ENCODE data around the gene LIMS2.

- no peak for TF ChIP-seq GATA2 (IDR thresholded peaks at IDR 0.05; ENCODE audit: low read depth, low read length)
- no peak for TF ChIP-seq GATA3 (IDR thresholded peaks at IDR 0.05; ENCODE audit: low read depth, low read length)
Observed at GRCh38 chr2:127694986-127695385, 19.7 kb upstream of the LIMS2 start.

All from SH-SY5Y (cell line).